GM19193 (cell line): ENCODE data around the gene RSRP1.
"Not testable (repeated sequence)": the region's sequence is repeated elsewhere in the genome, so short reads cannot be mapped to it uniquely, and the experiment has no call there.

Source experiments
- POLR2A ChIP-seq: IDR thresholded peaks from 4 replicates; pipeline ENCODE4 v1.6.1; 2011; ENCODE audit not compliant: insufficient read depth, insufficient read length; ENCODE audit errors: extremely low read depth

RSRP1 gene

DNA sequence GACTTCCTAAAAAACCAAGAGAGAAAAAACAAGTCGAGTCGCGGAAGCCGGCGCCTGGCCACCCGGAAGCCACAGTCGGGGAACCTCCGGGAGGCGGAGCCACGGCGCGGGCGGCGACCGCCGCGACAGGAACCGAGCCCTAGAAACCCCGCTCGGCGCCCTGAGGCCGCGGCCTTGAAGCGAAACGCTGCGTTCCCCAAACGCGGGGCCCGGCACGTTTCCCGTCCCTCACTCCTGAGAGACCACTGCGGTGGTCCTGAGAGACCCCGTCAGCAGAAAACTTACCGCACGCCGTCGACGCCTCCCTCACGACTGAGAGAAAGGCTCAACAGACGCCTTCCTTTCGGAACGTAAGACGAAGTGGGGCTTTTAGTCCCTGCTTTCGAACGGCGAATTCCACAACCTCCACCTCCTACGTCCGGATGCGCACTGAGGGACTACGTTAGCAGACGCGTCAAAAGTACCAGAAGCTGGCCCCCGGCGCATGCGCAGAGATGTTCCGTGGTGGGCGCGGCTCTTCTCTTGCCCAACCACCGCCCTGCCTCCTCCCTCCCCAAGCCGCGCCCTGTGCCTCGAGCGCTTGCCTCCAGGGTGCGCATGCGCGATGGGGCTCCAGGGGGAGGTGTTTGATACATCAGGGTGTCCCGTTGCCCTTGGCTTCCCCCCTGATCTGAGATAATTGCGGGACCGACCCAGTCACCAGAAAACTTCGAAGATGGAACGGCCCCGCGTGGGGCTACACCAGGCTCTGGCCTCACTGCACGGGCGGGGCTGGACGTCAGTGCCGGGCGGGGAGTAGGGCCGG, at the start of gene RSRP1:
RSRP1 (minus strand) TSS at position 431 of the 805 bp plus-strand sequence. CDS start 491 bp downstream, outside the sequence.
- TF ChIP-seq POLR2A, result peak; percentile 100

DNA sequence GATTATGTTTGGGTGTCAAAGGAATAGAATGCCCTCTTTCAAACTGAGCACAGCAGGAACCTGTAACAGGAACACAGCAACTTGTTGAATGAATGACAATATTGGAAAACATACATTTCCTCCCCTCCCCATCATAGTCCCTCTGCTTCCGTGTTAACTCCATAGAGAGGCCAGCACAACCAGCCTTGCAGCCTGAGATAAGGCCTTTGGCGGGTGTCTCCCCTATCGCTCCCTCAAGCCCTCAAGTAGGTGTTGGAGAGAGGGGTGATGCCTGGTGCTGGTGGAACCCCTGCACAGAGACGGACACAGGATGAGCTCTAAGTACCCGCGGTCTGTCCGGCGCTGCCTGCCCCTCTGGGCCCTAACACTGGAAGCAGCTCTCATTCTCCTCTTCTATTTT, 25.0 kb upstream of the RSRP1 start, which contains the start of gene RHD:
RHD (plus strand) TSS at position 272 of the 400 bp plus-strand sequence; CDS start at position 311, 39 bp downstream.
- not testable (repeated sequence) for TF ChIP-seq POLR2A

DNA sequence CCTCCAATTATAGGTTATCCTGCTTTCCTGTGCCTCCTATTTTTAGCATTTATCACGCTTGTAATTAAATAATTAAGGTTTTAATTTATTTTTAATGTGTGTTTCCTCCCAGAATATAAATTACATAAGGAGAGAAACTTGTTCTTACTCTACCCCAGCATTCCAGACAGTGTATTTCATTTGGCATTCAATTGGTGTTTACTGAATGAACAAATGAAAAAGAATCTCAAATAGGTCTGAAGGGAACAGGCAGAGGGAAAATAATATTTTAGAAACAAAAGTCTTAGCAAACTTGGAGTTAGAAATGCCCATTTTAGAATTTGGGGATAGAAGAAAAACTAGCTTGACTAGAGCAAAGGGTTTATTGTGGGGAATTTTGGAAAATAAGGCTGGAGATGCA, 9.9 kb upstream of the RSRP1 start:
- no peak for TF ChIP-seq POLR2A

DNA sequence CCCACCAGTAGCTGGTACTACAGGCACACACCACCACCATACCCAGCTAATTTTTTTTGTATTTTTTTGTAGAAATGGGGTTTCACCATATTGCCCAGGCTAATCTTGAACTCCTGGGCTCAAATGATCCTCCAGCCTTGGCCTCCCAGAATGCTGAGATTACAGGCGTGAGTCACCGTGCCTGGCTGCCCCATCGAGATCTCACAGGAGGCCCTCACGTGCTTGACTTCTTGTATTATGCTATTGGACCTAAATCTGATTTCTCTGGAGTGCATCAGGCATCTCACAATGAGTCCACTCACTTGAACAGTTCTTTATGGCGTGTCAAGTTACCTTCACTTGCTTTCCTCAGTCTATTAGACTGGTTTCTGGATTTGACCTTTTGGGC, 9.3 kb upstream of the RSRP1 start:
- TF ChIP-seq POLR2A, result no peak

DNA sequence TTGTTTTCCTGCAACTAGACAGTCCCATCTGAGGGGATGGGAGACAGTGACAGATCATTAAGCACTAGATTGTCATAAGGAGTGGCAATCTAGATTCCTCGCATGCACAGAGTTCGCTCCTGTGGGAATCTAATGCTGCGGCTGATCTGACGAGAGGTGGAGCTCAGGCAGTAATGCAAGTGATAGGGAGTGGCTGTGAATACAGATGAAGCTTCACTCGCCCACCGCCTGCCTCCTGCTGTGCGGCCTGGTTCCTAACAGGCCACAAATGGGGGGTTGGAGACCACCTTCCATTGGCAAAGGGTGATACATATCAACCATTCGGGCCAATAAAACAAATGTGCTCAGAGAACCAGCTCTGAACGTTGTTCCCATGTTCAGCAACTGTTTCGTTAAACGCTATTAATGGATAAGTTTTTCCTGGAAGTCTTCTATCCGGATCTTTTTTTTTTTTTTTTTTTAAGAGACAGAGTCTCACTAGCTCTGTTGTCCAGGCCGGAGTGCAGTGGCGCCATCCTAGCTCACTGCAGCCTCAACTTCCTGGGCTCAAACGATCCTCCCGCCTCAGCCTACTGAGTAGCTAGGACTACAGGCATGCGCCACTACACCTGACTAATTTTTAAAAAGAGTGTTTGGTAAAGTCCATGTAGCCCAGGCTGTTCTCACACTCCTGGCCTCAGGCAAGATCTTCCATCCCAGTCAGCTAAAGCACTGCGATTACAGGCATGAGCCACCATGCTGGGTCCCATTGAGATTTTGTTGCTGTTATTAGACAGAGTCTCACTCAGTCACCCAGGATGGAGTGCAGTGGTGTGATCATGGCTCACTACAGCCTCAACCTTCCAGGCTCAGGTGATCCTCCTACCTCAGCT, 8.7 kb upstream of the RSRP1 start:
- no peak for TF ChIP-seq POLR2A

DNA sequence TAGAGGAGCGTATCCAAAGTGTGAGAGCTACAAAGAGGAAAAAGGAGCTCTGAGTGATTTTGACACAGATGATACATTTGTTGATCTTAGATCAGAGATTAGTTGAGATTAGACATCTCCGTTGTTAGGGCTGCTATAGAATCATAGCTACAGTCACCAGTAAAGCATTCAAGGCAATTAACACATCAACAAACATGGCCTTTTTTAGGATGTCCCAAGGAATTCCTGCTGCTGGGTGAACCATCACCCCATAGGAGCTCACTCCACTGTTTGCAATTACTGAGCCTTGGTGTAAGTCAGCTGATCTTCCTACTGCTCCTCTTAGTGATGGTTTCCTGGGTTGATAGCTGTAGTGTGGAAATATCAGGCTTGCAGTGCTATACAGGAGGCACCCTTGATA, 6.7 kb upstream of the RSRP1 start:
- TF ChIP-seq POLR2A, result no peak

DNA sequence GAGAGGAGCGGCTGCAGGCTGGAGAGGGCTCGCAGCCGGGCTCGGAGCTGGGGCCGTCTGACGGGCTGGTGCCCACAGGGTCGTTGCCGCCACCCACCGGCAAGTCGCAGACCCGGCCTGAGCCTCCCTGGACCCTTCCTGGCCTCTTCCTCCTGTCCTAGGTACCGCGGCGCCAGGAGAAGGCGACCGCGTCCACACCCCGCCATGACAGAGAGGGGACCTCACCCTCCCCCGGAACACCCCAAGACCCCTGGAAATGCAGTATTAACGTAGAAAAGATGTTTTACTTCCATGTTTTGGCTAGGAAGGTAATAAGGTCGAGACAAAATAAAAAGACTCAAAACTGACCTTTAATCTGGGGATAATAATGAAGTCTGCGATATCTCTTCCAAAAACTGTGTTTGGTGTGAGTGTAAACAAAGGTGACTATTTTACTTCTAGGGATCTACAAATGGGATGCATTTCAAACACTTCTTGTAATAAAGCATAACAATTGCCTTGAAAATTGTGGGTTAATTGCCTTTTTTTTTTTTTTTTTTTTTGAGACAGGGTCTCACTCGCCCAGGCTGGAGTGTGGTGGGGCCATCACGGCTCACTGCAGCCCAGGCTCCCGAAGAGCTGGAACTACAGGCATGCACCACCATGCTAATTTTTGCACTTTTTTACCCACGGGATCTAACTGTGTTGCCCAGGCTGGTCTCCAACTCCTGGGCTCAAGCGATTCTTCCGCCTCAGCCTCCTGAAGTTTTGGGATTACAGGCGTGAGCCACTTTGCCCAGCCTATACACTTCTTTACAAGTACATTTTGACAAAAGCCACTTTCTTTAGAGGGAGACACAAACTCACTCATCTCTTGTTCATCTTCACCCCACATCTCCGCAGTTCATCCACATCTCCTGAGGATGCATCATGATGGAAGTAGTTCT, 838 bp upstream of the RSRP1 start:
- TF ChIP-seq POLR2A, result no peak

DNA sequence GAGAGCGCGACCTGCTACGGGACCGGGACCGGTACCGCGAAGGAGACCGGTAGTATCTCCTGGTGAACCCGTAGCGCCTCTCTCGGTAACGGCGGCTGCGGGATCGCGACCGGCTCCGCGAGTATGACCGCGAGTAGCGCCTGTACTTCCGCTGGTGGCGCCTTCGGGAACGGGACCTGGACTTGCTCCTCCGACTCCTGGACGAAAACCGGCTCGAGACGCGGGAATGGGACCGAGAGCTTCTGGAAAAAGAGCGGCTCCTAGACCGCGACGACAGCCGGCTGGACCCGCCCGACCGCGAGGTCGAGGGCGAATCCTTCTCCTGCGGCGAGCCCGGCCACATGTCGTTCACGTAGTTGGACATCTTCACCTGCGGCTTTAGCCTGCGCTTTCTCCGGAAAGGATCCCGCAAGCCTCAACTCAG, 642 bp downstream of the RSRP1 start:
- TF ChIP-seq POLR2A, result no peak

DNA sequence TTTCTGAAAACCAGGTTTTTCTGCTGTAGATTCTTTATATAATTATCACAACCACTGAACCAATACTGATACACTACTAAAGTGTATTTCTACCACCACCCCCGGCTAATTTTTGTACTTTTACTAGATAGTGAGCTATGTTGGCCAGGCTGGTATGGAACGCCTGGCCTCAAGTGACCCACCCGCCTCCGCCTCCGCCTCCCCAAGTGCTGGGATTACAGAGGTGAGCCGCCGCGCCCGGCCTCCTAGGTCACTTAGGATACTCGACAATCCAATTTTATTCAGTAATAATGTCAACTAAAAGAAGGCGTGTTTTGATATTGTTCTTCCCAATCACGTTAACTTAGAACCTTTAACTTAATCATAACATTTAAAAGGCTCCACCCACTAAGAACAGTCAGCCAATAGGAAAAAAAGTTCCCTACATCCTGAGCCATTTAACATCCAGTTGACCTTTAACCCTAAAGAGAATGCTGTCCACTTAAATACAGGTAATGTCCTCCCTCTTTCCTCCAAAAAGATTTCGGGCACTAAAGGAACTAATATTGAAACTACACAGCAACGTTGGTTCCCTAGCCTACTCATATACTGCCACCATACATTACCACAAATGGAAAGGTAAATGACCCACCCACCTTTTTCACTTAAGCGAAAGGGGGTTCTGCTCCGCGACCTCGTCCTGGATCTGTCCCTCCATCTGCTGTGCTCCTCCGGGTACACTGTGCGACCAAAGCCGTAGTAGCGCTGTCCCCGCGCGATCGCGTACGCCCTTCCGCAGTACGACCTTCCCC, 1.2 kb downstream of the RSRP1 start:
- TF ChIP-seq POLR2A, result no peak

DNA sequence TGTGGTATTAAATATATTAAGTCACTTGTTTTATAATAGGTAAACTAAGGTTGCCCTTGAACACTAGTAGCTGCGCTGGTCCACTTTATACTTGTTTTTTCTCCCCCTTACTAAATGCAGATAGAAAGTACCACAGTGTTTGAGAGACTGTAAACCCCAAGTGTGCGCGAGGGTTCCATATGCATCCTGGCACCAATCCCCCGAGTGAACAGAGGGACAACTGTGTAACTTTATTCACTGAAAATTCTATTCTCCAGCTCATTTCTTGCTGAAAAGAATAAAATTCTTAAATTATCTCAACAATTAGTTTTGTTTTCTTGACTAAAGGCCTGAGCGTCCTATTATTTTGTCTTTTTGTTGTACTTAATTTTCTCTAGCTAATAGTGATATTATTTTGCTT, 1.9 kb downstream of the RSRP1 start:
- no peak for TF ChIP-seq POLR2A

DNA sequence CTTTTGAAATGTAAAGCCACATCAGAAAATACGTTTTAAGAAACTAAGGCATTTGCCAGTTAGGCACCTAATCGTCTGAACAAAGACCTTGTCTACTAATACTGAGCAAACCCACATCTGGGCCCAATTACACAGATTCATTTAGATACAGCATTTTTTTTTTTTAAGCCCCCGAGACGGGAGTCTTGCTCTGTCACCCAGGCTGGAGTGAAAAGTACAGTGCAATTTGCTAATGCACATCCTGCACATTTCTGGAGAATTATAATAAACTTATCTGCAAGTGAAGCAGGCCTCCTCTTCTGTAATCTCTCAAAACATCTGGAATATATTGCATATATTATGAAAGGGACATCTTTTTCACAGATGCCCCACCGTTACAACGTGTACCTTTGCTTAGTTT, 3.3 kb downstream of the RSRP1 start:
- TF ChIP-seq POLR2A, result no peak

DNA sequence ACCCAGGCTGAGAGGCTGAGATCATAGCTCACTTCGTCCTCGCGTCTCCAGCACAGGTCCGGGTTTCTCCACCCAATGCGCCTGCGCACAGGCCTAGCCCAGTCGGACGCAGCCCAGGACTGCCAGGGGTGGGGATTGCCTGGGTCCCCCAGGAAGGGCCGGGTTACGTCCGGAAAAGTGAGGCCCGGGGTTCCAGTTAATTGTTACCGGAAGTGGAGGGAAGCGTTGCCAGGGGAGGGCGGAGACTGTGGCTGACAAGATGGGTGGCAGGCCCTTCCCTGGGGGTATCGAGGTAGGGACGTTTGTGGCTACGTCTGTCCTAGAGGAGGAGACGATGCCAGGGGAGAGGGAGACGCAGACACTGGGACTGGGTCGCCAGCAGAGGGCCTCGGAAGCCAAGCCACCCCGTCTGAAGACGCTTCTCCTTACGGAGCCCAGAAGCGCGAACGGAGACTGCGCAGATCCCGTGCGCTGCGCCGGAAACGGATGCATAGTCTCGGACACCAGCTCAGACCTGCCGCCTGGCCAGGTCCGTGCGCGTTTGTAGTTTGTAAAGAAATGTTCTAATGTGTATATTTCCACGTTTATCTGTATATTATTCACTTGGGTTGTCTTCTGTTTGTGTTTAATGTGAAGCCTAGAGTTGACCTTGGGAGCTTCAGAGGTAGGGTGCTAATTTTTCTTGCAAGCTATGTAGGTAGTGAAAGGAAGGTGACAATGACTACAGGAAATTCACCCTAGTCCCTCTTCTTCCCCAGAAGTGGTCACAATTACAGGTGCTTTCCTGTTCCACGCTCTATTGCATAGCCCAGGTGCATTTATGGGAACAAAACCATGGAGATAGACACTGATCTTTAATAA, 7.3 kb downstream of the RSRP1 start:
- peak; percentile 84 for TF ChIP-seq POLR2A

DNA sequence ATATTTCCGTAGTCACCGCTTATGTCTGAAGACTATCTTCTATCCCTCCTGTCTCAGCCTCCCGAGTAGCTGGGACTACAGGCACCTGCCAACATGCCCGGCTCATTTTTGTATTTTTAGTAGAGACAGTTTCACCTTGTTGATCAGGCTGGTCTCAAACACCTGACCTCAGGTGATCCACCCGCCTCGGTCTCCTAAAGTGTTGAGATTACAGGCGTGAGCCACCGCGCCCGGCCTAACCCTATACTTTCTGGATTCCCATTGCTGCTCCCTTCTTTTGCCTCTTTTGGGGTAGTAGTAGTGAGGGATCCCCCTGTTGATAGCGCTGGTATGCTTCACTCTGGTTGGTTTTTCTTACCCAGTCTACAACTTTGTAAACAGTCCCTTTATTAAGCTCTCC, 9.2 kb downstream of the RSRP1 start:
- no peak for TF ChIP-seq POLR2A
